ENCODE data around the gene PPOX. TPM values are rescaled to one million over a fixed set of nuclear protein-coding genes. Genes with fewer than 3 reads are reported as not detected.

PPOX gene
- 1 to 10 TPM; 8.3 to 9.6 TPM for total RNA-seq

GRCh38 chr1:161165742-161166668 lies at the start of gene PPOX:
PPOX (plus strand) TSS chr1:161166426; CDS start chr1:161166848, 422 bp downstream.
- Histone ChIP-seq H3K27me3 (no peaks in the 10 kb centered on the region), H3K4me3 (peak within 1 kb of the TSS; percentile 75 to 90), H3K36me3 (peaks cover 30% of the 10 kb centered on the region), H3K4me1 (peaks cover 0 to 28% of the 10 kb centered on the region in 2 donors), H3K27ac (peak within 1 kb of the TSS; percentile 84 to 89), H3K9me3 (no peaks in the 10 kb centered on the region)
- TF ChIP-seq CTCF (IDR thresholded peaks at IDR 0.05): peak; percentile 37 to 61
- peak; percentile 99 for DNase-seq (ENCODE audit: low spot score)

- Histone ChIP-seq H3K4me1 (peaks cover 0 to 46% of the 10 kb centered on the region in 2 donors), H3K4me3 (peak within 1 kb of the TSS; percentile 96 to 98), H3K9me3 (no peaks in the 10 kb centered on the region), H3K27ac (peak within 1 kb of the TSS; percentile 90 to 94), H3K27me3 (no peaks in the 10 kb centered on the region), H3K36me3 (peaks cover 31% of the 10 kb centered on the region)
- DNase-seq (ENCODE audit: low spot score): peak; percentile 89
- TF ChIP-seq CTCF (IDR thresholded peaks at IDR 0.05): no peak
Observed at GRCh38 chr1:161117759-161118581, 48.3 kb upstream of the PPOX start, which contains the start of the genes NIT1 and PFDN2. NIT1 (plus strand) TSS chr1:161118105; CDS start chr1:161118177, 72 bp downstream. PFDN2 (minus strand) TSS chr1:161118037; CDS start chr1:161118026, 11 bp downstream.

GRCh38 chr1:161119092-161119903 lies 46.9 kb upstream of the PPOX start:
- Histone ChIP-seq H3K4me1 (peaks cover 0 to 41% of the 10 kb centered on the region in 2 donors), H3K27ac (peak overlapping the region; percentile 90 to 94), H3K9me3 (no peaks in the 10 kb centered on the region), H3K4me3 (peak overlapping the region in 1 of 2 donors; percentile 98), H3K27me3 (no peaks in the 10 kb centered on the region), H3K36me3 (peaks cover 44% of the 10 kb centered on the region)
- no peak for TF ChIP-seq CTCF (IDR thresholded peaks at IDR 0.05)
- peak; percentile 78 for DNase-seq (ENCODE audit: low spot score)

GRCh38 chr1:161121042-161121650 lies 45.1 kb upstream of the PPOX start:
- Histone ChIP-seq H3K4me3 (no peak overlapping the region), H3K4me1 (peaks cover 0 to 29% of the 10 kb centered on the region in 2 donors), H3K36me3 (peaks cover 63% of the 10 kb centered on the region), H3K27me3 (no peaks in the 10 kb centered on the region), H3K9me3 (no peaks in the 10 kb centered on the region), H3K27ac (no peak overlapping the region)
- TF ChIP-seq CTCF (IDR thresholded peaks at IDR 0.05): no peak
- DNase-seq (ENCODE audit: low spot score): no peak

- no peaks in the 10 kb centered on the region for H3K27me3 ChIP-seq
- H3K36me3 ChIP-seq: peaks cover 68% of the 10 kb centered on the region
- no peaks in the 10 kb centered on the region for H3K9me3 ChIP-seq
- H3K27ac ChIP-seq: no peak overlapping the region
- peaks cover 0 to 23% of the 10 kb centered on the region in 2 donors for H3K4me1 ChIP-seq
- no peak for TF ChIP-seq CTCF (IDR thresholded peaks at IDR 0.05)
- no peak for DNase-seq (ENCODE audit: low spot score)
- no peak overlapping the region for H3K4me3 ChIP-seq
Observed at GRCh38 chr1:161121834-161122233, 44.4 kb upstream of the PPOX start.

Measured in right atrium auricular region (tissue), 2 donors.